Measurements from ENCODE around the gene PRPF38A.

PRPF38A gene

DNA sequence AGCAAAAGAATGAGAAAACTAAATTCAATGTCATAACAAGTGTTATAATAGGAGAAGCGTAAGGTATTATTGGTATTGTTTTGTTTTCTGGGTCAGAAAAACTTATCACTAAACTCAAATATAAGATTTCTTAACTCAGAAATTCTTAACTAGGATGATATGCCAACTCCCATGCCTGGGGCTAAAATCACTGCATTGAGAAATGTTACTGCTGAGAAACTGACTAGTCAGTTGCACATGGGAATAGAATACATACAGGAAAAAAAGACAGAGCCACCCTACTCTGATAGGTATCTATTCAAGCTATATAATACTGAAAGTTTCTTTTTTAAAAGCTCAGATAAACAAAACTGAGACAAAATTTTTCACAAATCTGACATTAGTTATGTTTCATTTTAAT is 56.3 kb downstream of the PRPF38A start:
- no peak for DNase-seq (ENCODE audit: low read depth in 2 of 2, low spot score in 1 of 2)

DNA sequence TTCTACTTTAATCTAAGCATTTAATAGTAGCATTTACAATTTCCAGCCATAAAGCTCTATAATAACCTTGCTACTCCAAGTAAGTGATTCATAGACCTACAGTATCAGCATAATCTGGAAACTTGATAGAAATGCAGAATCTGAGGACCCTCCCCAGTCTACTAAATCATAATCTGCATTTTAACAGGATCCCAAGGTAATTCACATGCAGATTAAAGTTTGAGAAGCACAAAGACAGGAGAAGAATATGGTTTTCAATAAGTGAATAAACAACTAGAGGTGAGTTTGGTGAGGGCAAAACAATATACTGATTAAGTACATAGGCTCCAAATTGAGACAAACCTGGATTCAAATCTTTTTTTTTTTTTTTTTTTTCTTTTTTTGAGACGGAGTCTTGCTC is 57.4 kb downstream of the PRPF38A start:
- no peak for DNase-seq (ENCODE audit: low read depth in 2 of 2, low spot score in 1 of 2)

DNA sequence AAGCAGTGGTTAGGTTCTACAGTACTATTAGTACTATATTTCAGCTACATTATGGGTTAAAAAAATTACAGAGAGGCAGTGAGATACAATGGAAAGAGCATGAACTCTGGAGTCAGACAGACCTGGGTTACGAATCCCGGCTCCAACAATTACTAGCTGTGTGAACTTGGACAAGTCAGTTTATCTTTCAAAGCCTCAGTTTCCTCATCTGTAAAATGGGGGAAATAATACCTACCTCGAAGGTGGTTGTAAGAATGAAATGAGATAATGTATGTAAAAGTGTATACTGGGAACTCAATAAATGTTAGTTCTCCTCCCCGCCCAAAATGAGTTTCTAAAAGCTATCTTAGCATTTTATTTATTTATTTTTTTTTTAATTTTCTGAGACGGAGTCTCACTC is 59.5 kb downstream of the PRPF38A start:
- DNase-seq (ENCODE audit: low read depth in 2 of 2, low spot score in 1 of 2), result no peak

DNA sequence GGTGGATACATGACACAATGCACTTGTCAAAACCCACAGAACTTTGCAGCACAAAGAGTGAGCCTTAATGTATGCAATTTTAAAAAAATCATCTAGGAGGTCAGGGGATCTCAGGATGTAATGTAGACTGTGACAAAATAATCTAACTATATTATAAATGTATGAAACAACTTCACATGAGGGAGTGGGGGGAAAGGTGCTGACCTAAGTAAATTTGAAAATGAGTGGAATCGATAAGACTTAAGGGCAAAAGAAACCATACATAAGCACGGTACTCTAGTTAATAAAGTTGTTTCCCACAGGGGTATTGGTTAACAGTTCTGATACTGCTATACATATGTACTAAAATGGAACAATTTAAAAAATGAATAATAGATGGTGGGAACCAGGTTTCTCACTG is 64.7 kb downstream of the PRPF38A start:
- DNase-seq (ENCODE audit: low read depth in 2 of 2, low spot score in 1 of 2), result no peak
